Measurements from ENCODE around the gene AHSP.
A peak's percentile ranks its signal among the peaks of the same experiment; 100 is the strongest.
"Not testable (repeated sequence)": the region's sequence is repeated elsewhere in the genome, so short reads cannot be mapped to it uniquely, and the experiment has no call there.

AHSP gene

GRCh38 chr16:31501226-31501965, 26.3 kb upstream of the AHSP start:
- DNase-seq (ENCODE audit: low read depth), result no peak

GRCh38 chr16:31501966-31502348, 25.7 kb upstream of the AHSP start:
- no peak for DNase-seq (ENCODE audit: low read depth)

DNA sequence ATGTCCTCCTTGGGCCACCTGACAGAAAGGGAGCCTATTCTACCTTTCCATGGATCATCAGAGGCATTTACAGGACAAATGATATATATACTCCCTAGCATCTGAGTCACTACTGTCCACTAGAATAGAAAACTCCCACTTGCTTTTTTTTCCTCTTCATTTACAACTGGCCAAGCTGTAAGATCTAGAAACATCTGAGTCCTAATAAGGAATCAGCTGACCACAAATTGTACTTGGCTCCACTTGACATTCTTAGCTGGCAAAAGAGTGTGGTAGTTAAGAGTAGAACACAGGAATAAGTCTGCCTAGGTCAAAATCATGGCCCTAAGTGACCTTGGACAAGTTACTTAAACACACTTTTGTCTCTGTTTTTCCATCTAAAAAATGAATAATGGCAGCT, 24.7 kb upstream of the AHSP start:
- DNase-seq (ENCODE audit: low read depth), result no peak

- not testable (repeated sequence) for DNase-seq (ENCODE audit: low read depth)
These were observed 24.1 kb upstream of the AHSP start for GRCh38 chr16:31503555-31503954.

DNA sequence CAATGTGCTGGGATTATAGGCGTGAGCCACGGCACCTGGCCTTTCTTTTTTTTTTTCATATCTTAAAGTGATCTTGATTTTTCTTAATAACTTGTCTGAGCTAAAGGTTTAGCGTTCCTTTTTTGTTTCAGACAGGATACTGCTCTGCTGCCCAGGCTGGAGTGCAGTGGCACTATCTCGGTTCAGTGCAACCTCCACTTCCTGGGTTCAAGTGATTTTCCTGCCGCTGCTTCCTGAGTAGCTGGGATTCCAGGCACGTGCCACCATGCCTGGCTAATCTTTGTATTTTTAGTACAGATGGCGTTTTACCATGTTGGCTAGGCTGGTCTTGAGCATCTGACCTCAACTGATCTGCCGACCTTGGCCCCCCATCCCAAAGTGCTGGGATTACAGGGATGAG, 23.5 kb upstream of the AHSP start:
- DNase-seq (ENCODE audit: low read depth), result no peak

DNA sequence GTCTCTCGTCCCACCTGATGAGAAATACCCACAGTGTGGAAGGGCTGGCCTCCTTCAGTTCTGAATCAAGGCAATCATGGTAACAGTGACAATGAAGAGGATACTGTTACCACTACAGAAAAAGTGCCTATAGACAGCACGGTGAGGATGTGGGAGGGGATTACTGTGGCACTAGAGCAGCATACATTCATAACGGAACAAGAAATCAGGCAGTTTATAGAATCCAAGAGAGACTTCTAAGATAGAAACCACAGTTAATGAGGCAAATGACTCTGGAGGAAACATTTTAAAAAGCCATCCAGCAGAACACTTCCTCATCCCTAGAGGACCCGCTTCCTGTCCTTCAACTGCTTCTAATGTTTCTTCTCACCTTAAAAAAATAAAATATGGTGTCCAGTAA, 22.2 kb upstream of the AHSP start:
- DNase-seq (ENCODE audit: low read depth), result no peak

DNA sequence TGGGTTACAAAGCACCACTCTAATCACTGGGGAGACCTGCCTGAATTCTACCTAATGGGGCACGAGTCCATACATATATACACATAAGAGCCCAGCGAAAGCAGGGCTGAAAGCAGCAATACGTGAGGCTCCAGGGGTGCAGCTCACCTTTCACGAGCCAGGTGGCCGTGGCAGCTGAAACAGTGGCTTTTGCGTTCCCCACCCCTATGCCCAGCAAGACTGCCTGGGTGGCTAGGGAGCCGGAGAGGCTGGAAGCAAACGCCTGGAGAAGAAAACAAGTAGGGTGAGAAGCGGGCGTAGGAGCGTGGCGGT, 20.1 kb upstream of the AHSP start:
- DNase-seq (ENCODE audit: low read depth), result no peak

GRCh38 chr16:31507929-31508705, 19.6 kb upstream of the AHSP start, which contains the start of gene RUSF1:
Gene RUSF1, minus strand, starts transcription at chr16:31508391. Its CDS starts 18 bp downstream, at chr16:31508373.
- DNase-seq (ENCODE audit: low read depth), result peak; percentile 82

DNA sequence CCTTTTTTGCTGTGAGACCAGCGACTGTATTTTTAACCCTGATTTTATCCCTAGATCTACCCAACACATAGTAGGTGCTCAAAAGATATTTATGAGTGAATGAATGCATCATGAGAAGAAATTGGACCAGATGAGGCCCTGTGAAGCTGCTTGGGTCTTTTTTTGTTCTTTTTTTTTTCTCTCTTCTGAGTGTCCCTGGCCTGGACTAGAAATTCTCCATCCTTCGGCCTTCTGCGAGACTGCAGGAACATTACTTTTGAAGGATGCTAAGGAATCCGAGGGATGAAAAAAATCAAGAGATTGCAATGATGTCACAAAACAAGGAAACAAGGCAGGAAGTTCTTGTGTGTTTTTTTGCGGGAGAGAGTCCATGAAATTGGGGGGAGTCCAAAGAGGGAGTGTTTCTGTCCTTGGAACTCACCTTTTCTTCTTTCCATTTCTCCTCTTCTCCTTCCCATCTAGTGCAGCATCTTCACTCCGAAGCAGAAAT, 18.9 kb upstream of the AHSP start:
- DNase-seq (ENCODE audit: low read depth), result no peak

- DNase-seq (ENCODE audit: low read depth), result no peak
These were observed 14.6 kb upstream of the AHSP start for GRCh38 chr16:31513126-31513525.

DNA sequence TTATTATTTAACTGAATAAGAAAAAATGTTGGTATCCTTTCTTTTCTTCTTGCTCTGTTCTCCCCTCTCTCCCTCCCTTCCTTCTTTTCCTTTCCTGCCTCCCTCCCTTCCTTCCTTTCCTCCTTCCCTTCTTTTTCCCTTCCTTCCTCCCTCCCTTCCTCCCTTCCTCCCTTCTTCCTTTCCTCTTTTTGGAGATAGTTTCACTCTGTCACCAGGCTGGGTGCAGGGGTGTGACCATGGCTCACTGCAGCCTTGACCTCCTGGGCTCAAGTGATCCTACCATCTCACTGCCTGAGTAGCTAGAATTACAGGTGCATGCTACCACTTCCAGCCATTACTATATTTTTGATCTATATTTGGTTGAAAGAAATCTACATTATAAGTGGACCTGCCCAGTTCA, 13.8 kb upstream of the AHSP start:
- DNase-seq (ENCODE audit: low read depth), result no peak

GRCh38 chr16:31517800-31518402, 9.8 kb upstream of the AHSP start:
- no peak for DNase-seq (ENCODE audit: low read depth)

DNA sequence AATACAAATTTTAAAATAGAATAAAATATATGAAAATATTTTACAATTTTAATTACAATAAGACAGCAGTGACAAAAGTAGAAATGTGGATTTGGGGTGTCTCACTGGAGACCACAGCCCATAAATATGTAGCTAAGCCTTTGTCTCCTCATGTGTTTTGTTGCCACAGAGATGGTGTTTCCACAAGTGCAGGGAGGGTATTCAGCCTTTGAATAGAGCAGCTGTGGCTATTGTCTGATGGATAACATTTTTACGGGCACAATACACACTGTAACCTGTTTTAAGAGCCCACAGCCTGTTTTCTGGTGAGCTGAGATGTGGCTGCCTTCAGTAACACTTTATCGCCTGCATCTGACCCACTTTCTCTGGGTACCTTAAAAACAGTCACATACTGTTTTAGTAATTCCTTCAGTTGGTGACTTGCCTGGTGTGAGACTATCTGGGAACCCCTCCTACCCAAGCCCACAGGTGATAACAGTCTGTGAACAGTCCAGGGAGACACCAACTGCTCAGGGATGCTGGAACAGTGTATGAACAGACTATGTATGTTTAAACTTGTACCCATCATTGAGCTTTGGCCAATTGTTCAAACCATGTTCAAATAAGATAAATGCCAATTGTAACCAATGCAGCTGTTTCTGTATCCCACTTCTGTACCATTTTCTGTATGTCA, 7.8 kb upstream of the AHSP start:
- DNase-seq (ENCODE audit: low read depth), result no peak

GRCh38 chr16:31521368-31521767, 6.3 kb upstream of the AHSP start:
- no peak for DNase-seq (ENCODE audit: low read depth)

DNA sequence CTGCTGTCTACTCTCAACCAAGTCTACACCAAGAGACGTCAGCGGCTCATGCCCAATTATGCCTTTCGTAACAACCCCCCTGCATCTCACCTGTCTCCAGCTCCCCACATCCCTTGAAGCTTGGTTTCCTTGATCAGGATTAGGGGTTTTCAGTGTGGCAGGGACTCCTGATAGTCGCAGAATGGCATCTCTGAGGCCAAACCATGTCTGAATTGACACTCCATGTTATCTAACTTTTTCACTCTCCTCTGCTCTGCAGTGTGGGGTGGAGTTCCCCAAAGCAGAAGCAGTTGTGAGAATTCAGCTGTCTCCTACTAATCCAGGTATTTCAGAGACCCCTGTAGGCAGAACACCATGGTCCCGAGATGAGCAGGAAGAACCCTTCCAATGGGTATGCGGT, 5.6 kb upstream of the AHSP start:
- no peak for DNase-seq (ENCODE audit: low read depth)

DNA sequence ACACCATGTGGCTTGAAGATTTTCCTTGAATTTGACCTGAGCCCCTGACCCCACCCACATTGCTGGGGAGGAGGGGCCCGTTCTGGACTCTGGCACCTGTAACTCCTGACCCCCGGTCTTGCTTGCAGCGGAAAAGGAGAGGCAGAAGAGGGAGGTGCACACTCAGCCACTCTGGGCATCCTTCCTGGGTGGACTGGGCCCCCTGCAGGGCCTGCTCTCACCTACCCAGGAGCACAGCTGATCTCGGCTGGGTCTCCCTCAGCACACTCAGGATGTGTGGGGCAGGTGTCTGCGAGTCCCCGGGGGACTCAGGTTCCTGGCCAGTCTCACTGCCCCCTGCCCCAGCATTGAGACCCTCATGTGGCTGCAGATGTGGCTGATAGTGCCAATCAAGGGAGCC, 3.9 kb upstream of the AHSP start:
- DNase-seq (ENCODE audit: low read depth), result not testable (repeated sequence)

DNA sequence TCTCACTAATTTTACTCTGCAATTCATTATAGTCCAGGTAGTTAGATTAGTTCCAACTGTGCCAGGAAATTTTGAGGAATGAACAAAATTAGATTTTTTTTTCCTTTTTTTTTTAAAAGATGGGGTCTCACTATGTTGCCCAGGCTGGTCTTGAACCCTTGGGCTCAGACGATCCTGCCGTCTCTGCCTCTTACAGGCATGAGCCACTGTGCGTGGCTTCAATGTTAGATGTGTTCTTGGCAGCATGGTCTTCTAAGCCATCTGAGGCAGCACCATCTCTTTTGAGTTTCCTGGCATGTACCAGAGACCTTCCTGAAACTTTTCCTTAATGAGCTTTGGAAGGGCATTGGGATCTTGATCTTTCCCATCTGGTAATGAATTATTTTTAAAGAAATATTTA, 2.6 kb upstream of the AHSP start:
- no peak for DNase-seq (ENCODE audit: low read depth)

DNA sequence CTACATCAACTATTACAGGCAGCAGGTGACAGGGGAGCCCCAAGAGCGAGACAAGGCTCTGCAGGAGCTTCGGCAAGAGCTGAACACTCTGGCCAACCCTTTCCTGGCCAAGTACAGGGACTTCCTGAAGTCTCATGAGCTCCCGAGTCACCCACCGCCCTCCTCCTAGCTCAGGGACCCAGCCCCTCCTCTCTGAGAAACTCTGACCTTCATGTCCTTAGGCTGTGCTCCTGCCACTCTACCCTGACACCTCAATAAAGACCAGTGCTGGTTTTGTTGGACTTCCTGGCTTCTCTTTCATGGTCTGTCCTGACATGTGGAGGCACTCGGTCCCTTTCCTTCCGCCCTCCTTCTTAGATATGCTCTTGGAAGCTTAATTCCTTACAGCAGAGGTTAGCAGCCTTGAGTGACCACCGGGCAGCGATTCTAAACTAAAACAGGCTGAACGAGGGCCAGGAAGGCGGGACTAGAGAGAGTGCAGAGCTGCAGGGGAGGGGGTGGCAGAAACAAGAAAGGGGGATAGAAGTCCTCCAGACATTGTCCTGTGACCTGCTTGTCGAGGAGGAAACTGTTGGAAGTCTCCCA, 915 bp downstream of the AHSP start:
- DNase-seq (ENCODE audit: low read depth), result no peak

DNA sequence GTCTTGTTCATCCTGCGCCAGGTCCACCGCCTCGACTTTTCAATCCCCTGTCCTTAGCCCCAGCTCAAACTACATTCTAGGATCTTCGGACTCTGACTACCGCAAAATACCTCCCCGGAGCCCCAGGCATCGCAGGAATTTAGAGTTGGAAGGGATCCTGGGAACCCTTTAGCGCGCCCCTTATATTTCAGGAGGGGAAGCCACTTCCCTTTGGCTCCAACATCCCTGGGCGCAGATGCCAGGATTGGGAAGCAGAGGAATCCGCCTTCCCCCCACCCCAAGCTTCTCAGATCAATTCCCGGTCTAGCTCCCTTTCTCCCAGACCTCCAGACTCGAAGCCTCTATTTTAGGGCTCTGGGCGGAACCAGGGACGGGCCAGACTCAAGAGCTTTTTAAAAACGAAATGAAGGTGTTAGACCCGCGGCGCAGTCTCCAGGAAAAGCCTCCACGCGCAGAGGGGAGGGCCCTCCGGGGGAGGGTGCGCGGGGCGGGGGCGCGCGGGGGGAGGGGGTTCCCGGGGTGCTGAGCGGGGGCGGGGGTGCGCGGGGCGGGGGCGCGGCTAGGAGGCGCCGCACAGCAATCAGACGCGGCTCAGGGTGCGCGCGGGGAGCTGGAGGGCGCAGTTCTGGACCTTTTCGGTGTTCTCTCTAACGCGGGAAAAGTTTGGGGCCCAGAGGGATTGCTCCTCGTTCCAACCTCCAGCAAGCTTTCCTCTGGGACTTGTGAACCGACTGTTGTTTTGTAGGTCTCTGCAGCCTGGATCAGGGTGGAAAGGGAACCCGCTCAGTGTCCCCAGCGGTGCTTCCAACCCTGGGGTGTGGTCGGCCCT, 1.6 kb downstream of the AHSP start:
- no peak for DNase-seq (ENCODE audit: low read depth)

DNA sequence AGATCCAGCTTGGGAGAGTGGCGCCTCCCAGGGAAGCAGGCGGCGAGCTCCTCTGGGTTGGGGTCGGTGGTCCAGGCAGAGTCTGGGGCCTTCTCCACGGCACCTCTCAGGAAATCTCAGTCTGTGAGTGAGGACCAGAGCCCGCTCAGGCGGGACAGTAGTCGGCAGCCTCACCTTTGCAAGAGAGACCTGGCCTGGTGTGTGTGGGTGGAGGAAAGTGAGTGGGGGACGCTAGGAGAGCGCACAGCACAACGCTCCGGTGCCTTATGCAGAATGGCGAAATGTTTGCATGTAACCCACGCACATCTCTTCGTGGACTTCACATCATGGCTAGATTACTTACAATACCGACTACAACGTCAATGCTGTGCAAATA, 2.2 kb downstream of the AHSP start:
- DNase-seq (ENCODE audit: low read depth), result no peak

DNA sequence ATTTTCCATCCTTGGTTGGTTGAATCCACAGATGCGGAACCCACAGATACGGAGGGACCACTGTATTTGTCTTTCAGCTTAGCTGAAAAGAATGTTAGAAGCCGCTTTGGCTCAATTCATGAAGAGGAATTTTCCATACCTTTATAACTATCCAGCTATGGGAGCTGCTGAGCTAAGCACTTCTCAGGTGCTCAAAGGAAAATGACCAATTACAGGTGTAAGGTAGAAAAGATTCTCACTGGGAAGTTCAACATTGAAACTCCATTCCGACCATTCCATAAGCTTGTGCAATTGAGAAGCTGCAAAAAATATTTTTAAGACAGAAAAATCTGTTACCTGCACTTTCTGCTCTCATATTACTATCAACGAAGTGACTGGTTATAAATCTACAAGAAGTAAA, 2.7 kb downstream of the AHSP start:
- DNase-seq (ENCODE audit: low read depth), result no peak

Data from stimulated activated CD8-positive, alpha-beta memory T cell treated with anti-CD3 and anti-CD28 coated beads, Interleukin-4, amount 100 ng/mL, for 24 hours (primary cell).